HepG2 (cell line): ENCODE data around the gene ACTN4. TPM values are rescaled to one million over a fixed set of nuclear protein-coding genes. Genes with fewer than 3 reads are reported as not detected.

Source experiments
- ETS1 ChIP-seq: sonication (generic); formaldehyde crosslinking; IDR thresholded peaks from 2 replicates; pipeline ENCODE4 v1.4.0; 2020; ENCODE audit warnings: missing genetic modification reagents
- FOSL2 ChIP-seq: sonication (generic); formaldehyde crosslinking; IDR thresholded peaks from 2 replicates; pipeline ENCODE4 v1.4.0; 2020; ENCODE audit warnings: missing genetic modification reagents
- GPBP1L1 ChIP-seq: sonication (generic); formaldehyde crosslinking; IDR thresholded peaks from 2 replicates; pipeline ENCODE4 v1.5.0; 2020; ENCODE audit warnings: mild to moderate bottlenecking, missing genetic modification reagents
- GTF2F1 ChIP-seq: fragments of 150-350 bp; IDR thresholded peaks from 2 replicates; pipeline ENCODE4 v1.6.1; 2014; ENCODE audit warnings: low read length
- HHEX ChIP-seq: IDR thresholded peaks from 2 replicates; pipeline ENCODE4 v1.6.1; 2016; ENCODE audit warnings: control low read depth
- ISL2 ChIP-seq: sonication (generic); formaldehyde crosslinking; IDR thresholded peaks from 2 replicates; pipeline ENCODE4 v1.5.0; 2020; ENCODE audit warnings: missing genetic modification reagents
- JUNB ChIP-seq: sonication (generic); formaldehyde crosslinking; IDR thresholded peaks from 2 replicates; pipeline ENCODE4 v1.8.0; 2022; ENCODE audit warnings: missing genetic modification reagents, mild to moderate bottlenecking, borderline replicate concordance
- MAFK ChIP-seq, 2 experiments: IDR thresholded peaks in 1 of 2; conservative IDR thresholded peaks in 1 of 2; 2 replicates each; pipeline ENCODE4 v1.6.1; 2011; ENCODE audit warnings: improper control_type of control experiment in 2 of 2, low read length in 2 of 2
- MYNN ChIP-seq: sonication (generic); formaldehyde crosslinking; IDR thresholded peaks from 2 replicates; pipeline ENCODE4 v1.4.0; 2020; ENCODE audit warnings: mild to moderate bottlenecking, low read depth, missing genetic modification reagents
- NFYC ChIP-seq: IDR thresholded peaks from 2 replicates; pipeline ENCODE4 v1.6.1; 2016; ENCODE audit warnings: missing genetic modification reagents, missing compliant biosample characterization
- NR2F6 ChIP-seq, 2 experiments: IDR thresholded peaks; 2 replicates each; pipeline ENCODE4 v1.6.1; 2016; ENCODE audit warnings: antibody characterized with exemption in 1 of 2, mild to moderate bottlenecking in 1 of 2
- PAF1 ChIP-seq: IDR thresholded peaks from 2 replicates; pipeline ENCODE4 v1.6.1; 2016; ENCODE audit warnings: missing genetic modification reagents, missing compliant biosample characterization
- PTBP1 ChIP-seq: fragments of 200-400 bp; formaldehyde crosslinking; IDR thresholded peaks from 2 replicates; pipeline ENCODE4 v1.6.1; 2018; ENCODE audit warnings: low read length, low read depth; ENCODE audit not compliant: poor library complexity, severe bottlenecking
- RFXANK ChIP-seq: IDR thresholded peaks from 2 replicates; pipeline ENCODE4 v1.6.1; 2016
- SIX4 ChIP-seq: sonication (generic); formaldehyde crosslinking; IDR thresholded peaks from 2 replicates; pipeline ENCODE4 v1.4.0; 2020; ENCODE audit warnings: missing genetic modification reagents
- SMARCC2 ChIP-seq: fragments of 450-650 bp; IDR thresholded peaks from 2 replicates; pipeline ENCODE4 v1.6.1; 2017; ENCODE audit warnings: antibody characterized with exemption, mild to moderate bottlenecking
- TRIM24 ChIP-seq: sonication (generic); formaldehyde crosslinking; IDR thresholded peaks from 2 replicates; pipeline ENCODE4 v1.8.0; 2022; ENCODE audit warnings: mild to moderate bottlenecking, missing genetic modification reagents
- ZBTB7B ChIP-seq: sonication (generic); formaldehyde crosslinking; IDR thresholded peaks from 2 replicates; pipeline ENCODE4 v1.4.0; 2020; ENCODE audit warnings: missing genetic modification reagents
- ZNF180 ChIP-seq: sonication (generic); formaldehyde crosslinking; IDR thresholded peaks from 2 replicates; pipeline ENCODE4 v1.4.0; 2020; ENCODE audit warnings: low read depth, missing genetic modification reagents, borderline replicate concordance
- ZNF235 ChIP-seq: sonication (generic); formaldehyde crosslinking; IDR thresholded peaks from 2 replicates; pipeline ENCODE4 v1.8.1; 2023; ENCODE audit warnings: mild to moderate bottlenecking, missing genetic modification reagents, borderline replicate concordance
- ZNF335 ChIP-seq: sonication (generic); formaldehyde crosslinking; IDR thresholded peaks from 2 replicates; pipeline ENCODE4 v1.4.0; 2020; ENCODE audit warnings: missing genetic modification reagents
- ZNF441 ChIP-seq: sonication (generic); formaldehyde crosslinking; IDR thresholded peaks from 2 replicates; pipeline ENCODE4 v1.7.0; 2021; ENCODE audit warnings: missing genetic modification reagents, borderline replicate concordance
- ZNF674 ChIP-seq: sonication (generic); formaldehyde crosslinking; IDR thresholded peaks from 2 replicates; pipeline ENCODE4 v1.5.0; 2020; ENCODE audit warnings: low read depth, mild to moderate bottlenecking, missing genetic modification reagents
- ZNF879 ChIP-seq: sonication (generic); formaldehyde crosslinking; IDR thresholded peaks from 2 replicates; pipeline ENCODE4 v1.8.1; 2023; ENCODE audit warnings: missing genetic modification reagents
- polyA plus RNA-seq, 8 experiments: library from polyadenylated mRNA; depleted of rRNA in 3 of 8; stranded (reverse) in 7 of 8; unstranded in 1 of 8; fragments of >200 nt; fragmentation: Illumina TruSeq in 4 of 8; extraction: Trizol in 4 of 8; gene quantifications; 2 replicates each; pipeline versions ENCODE4 v1.2.1 to v1.2.3, GENCODE V29; 2011 to 2016; ENCODE audit warnings: low read depth in 4 of 8, missing spikeins in 1 of 8, mixed read lengths in 1 of 8; ENCODE audit not compliant: insufficient read depth in 1 of 8
- total RNA-seq, 5 experiments: library from RNA; depleted of rRNA; stranded (reverse); fragments of >200 nt; fragmentation: Illumina TruSeq; extraction: Trizol; gene quantifications; 2 replicates each; pipeline ENCODE4 v1.2.3, GENCODE V29; 2016; ENCODE audit warnings: low read depth in 1 of 5
- TF ChIP-seq, protein P1 (sequence below): sonication (generic); formaldehyde crosslinking; conservative IDR thresholded peaks from 2 replicates; pipeline ENCODE4 v1.8.0; 2022; ENCODE audit warnings: missing genetic modification reagents
- TF ChIP-seq, protein P2 (sequence below): IDR thresholded peaks from 2 replicates; pipeline ENCODE4 v1.6.1; 2016; ENCODE audit warnings: low read depth, borderline replicate concordance

Gene ACTN4
- total and polyA plus RNA-seq, 2 of the 13 experiments (the other 11 are each of a cell fraction or from before 2014, with no cell fraction given) = 171 to 192 TPM

DNA sequence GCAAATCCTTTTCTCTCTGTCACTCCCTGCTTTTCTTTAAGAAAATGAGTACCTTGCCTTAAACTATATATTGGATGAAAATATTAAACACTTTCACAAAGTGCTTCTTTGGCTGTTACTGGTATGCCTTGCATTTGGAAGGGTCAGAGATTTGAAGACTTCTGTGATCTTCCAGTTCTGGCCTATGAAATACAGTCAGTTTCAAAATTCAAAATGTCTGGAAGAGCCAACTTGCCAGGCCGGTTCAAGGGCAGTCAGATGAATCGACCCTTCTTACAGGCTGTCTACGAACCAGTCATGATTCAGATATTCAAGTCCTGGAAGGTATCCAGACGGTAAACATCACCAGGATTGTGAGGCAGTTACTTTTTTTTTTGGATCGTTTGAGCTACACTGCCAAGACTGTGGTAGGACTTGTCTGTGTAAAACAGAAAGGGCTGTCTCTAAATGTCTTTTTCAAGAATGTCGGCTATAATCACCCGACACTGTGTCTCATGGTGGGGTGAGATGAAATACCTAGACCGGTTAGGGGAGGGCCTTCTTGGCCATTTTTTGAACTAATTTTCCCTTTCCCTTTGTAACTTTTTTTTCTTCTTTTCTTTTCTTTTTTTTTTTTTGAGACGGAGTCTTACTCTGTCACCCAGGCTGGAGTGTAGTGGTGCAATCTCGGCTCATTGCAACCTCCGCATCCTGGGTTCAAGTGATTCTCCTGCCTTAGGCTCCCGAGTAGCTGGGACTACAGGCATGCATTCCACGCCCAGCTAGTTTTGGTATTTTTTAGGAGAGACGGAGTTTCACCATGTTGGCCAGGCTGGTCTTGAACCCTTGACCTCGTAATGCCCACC lies 11.2 kb downstream of the ACTN4 start (continued):
- TF ChIP-seq PTBP1 (no peak), ETS1 (CRISPR knock-in tag) (no peak), ISL2 (CRISPR knock-in tag) (no peak), GTF2F1 (no peak), JUNB (no peak), SIX4 (peak; percentile 23; the same call in 1 of the 2 replicates), RFXANK (CRISPR knock-in tag) (no peak), ZNF441 (CRISPR knock-in tag) (no peak), PAF1 (no peak), MAFK (conservative IDR thresholded peaks at IDR 0.05 in 1 of 2, IDR thresholded peaks at IDR 0.05 in 1 of 2; ENCODE audit: low read length in 2 of 2) (no peak), ZNF335 (no peak), ZNF674 (no peak), ZBTB7B (CRISPR knock-in tag) (no peak), ZNF879 (no peak), TRIM24 (no peak), MYNN (CRISPR knock-in tag) (no peak), GPBP1L1 (CRISPR knock-in tag) (no peak), NR2F6 (IDR thresholded peaks at IDR 0.05) (peak; percentile 21; the same call in 1 of the 2 replicates), NR2F6 (CRISPR knock-in tag; IDR thresholded peaks at IDR 0.05) (peak; percentile 55), SMARCC2 (no peak), ZNF235 (no peak), NFYC (CRISPR knock-in tag) (peak; percentile 67), FOSL2 (CRISPR knock-in tag) (peak; percentile 94), ZNF180 (CRISPR knock-in tag) (no peak), HHEX (no peak)
- TF ChIP-seq, protein P1, sequence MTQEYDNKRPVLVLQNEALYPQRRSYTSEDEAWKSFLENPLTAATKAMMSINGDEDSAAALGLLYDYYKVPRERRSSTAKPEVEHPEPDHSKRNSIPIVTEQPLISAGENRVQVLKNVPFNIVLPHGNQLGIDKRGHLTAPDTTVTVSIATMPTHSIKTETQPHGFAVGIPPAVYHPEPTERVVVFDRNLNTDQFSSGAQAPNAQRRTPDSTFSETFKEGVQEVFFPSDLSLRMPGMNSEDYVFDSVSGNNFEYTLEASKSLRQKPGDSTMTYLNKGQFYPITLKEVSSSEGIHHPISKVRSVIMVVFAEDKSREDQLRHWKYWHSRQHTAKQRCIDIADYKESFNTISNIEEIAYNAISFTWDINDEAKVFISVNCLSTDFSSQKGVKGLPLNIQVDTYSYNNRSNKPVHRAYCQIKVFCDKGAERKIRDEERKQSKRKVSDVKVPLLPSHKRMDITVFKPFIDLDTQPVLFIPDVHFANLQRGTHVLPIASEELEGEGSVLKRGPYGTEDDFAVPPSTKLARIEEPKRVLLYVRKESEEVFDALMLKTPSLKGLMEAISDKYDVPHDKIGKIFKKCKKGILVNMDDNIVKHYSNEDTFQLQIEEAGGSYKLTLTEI (CRISPR knock-in tag) = no peak
- TF ChIP-seq, protein P2, sequence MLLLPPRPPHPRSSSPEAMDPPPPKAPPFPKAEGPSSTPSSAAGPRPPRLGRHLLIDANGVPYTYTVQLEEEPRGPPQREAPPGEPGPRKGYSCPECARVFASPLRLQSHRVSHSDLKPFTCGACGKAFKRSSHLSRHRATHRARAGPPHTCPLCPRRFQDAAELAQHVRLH (CRISPR knock-in tag) = 0 out of 2 replicates have a peak, but pooled peaks have one; percentile 50
